Activated CD8-positive, alpha-beta T cell treated with anti-CD3 and anti-CD28 coated beads for 36 hours (primary cell): ENCODE data around the gene RNU6-9. TPM values are rescaled to one million over a fixed set of nuclear protein-coding genes. Genes with fewer than 3 reads are reported as not detected.
A peak's percentile ranks its signal among the peaks of the same experiment; 100 is the strongest.

ENCODE experiments used
- ATAC-seq: fragments of 200-7000 bp; cut with Tn5 transposase; one replicate; pipeline ENCODE4 v1.10.0; 2021; ENCODE audit warnings: mild to moderate bottlenecking, moderate library complexity
- CTCF ChIA-PET: fragments of 350-600 bp; sonication (Branson Sonifier 250); formaldehyde crosslinking; loops from one replicate; lab custom pipeline; 2021; ENCODE audit warnings: antibody characterized with exemption; lab: Charles Lee
- POLR2A ChIA-PET: fragments of 350-600 bp; sonication (Branson Sonifier 250); formaldehyde crosslinking; loops from one replicate; lab custom pipeline; 2021; ENCODE audit warnings: antibody characterized with exemption; lab: Charles Lee
- DNase-seq: peaks from one replicate; pipeline ENCODE4 v3.0.0-alpha.2; 2020
- H3K27ac Mint-ChIP-seq: one replicate; pipeline ENCODE4 v1.8.0; 2021; ENCODE audit warnings: mild to moderate bottlenecking, mixed read lengths
- H3K27me3 Mint-ChIP-seq: one replicate; pipeline ENCODE4 v1.8.0; 2021; ENCODE audit warnings: mixed read lengths
- H3K36me3 Mint-ChIP-seq: one replicate; pipeline ENCODE4 v1.8.0; 2021; ENCODE audit warnings: low read depth, mixed read lengths
- H3K4me1 Mint-ChIP-seq: one replicate; pipeline ENCODE4 v1.8.0; 2021; ENCODE audit warnings: low read depth, mixed read lengths
- H3K4me3 Mint-ChIP-seq: one replicate; pipeline ENCODE4 v1.8.0; 2021; ENCODE audit warnings: mild to moderate bottlenecking, moderate library complexity, mixed read lengths
- H3K9me3 Mint-ChIP-seq: one replicate; pipeline ENCODE4 v1.8.0; 2021; ENCODE audit warnings: mixed read lengths
- CTCF ChIP-seq: fragments of 200-600 bp; IDR thresholded peaks from one replicate; pipeline ENCODE4 v1.8.0; 2022; ENCODE audit warnings: antibody characterized with exemption, mild to moderate bottlenecking
- intact Hi-C: fragments of 100-400 bp; cut with micrococcal nuclease; formaldehyde crosslinking; loops from one replicate; pipeline ENCODE4 v1.10.0; 2022
- total RNA-seq, 2 experiments: library from RNA; stranded (reverse); gene quantifications; one replicate each; pipeline ENCODE4 v1.2.3, GENCODE V29; 2021

RNU6-9 gene
- total RNA-seq, 2 experiments from 2014 or later, result not detected

- Mint-ChIP-seq H3K27me3 (no peaks in the 10 kb centered on the region), H3K9me3 (no peaks in the 10 kb centered on the region), H3K36me3 (peaks cover 2% of the 10 kb centered on the region), H3K4me1 (peaks cover 4% of the 10 kb centered on the region), H3K4me3 (no peak overlapping the region), H3K27ac (no peak overlapping the region)
- intact Hi-C loops, result no loop called here
- ChIA-PET CTCF (no interaction called here), POLR2A (no interaction called here)
- ATAC-seq, result no peak
- no peak for TF ChIP-seq CTCF
- DNase-seq, result no peak
Observed at GRCh38 chr19:884420-885211, 8.7 kb upstream of the RNU6-9 start.

- intact Hi-C loops, result no loop called here
- H3K9me3 Mint-ChIP-seq, result no peaks in the 10 kb centered on the region
- H3K4me1 Mint-ChIP-seq, result peaks cover 4% of the 10 kb centered on the region
- H3K27ac Mint-ChIP-seq, result no peak overlapping the region
- ChIA-PET CTCF (no interaction called here), POLR2A (no interaction called here)
- no peak for TF ChIP-seq CTCF
- no peaks in the 10 kb centered on the region for H3K27me3 Mint-ChIP-seq
- no peak overlapping the region for H3K4me3 Mint-ChIP-seq
- peaks cover 2% of the 10 kb centered on the region for H3K36me3 Mint-ChIP-seq
- DNase-seq (no peak), ATAC-seq (no peak)
Observed at GRCh38 chr19:885536-886224, 7.6 kb upstream of the RNU6-9 start.

GRCh38 chr19:887072-887471 is 6.2 kb upstream of the RNU6-9 start:
- Mint-ChIP-seq H3K4me3 (no peak overlapping the region), H3K27me3 (no peaks in the 10 kb centered on the region), H3K9me3 (no peaks in the 10 kb centered on the region), H3K36me3 (no peaks in the 10 kb centered on the region), H3K27ac (no peak overlapping the region), H3K4me1 (peaks cover 7% of the 10 kb centered on the region)
- DNase-seq (peak; percentile 34), ATAC-seq (no peak)
- intact Hi-C loops, result no loop called here
- no peak for TF ChIP-seq CTCF
- ChIA-PET POLR2A (no interaction called here), CTCF (no interaction called here)

GRCh38 chr19:887599-887998 is 5.7 kb upstream of the RNU6-9 start:
- Mint-ChIP-seq H3K4me1 (peaks cover 10% of the 10 kb centered on the region), H3K27me3 (no peaks in the 10 kb centered on the region), H3K9me3 (no peaks in the 10 kb centered on the region), H3K4me3 (no peak overlapping the region), H3K36me3 (no peaks in the 10 kb centered on the region), H3K27ac (peak overlapping the region; percentile 42)
- POLR2A ChIA-PET, result no interaction called here
- ATAC-seq (no peak), DNase-seq (no peak)
- CTCF ChIA-PET, result no interaction called here
- no peak for TF ChIP-seq CTCF
- intact Hi-C loops, result no loop called here
